ENCODE data around the gene ARPP21. TPM values are rescaled to one million over a fixed set of nuclear protein-coding genes. Genes with fewer than 3 reads are reported as not detected.

The ARPP21 gene
- polyA plus RNA-seq, 1 donor (not counting 4 experiments of a cell fraction or from before 2014, with no cell fraction given) = not detected

DNA sequence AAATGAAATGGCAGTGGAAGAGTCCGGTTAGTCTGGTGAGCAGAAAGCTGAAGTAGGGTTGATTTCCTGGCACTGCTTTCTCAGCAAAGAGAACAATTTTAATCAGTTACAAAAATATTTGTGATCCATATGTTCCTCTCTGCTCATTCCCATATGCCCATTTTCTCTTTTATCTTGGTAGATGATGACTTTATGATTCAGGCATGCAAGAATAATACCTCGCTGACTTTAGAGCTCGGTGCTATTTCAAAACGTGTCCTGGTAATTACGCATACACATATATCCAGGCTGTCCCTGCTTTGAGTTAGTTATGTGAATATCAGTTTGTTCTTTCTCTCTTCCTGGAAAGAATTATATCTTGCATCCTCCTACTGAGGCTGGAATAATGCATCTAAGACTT, 38.5 kb downstream of the ARPP21 start:
- H3K79me2 ChIP-seq (ENCODE audit: control insufficient read depth, insufficient read depth, low read length) = no peaks in the 10 kb centered on the region
- no peak overlapping the region for H3K4me2 ChIP-seq (ENCODE audit: control insufficient read depth, extremely low read depth, insufficient read depth, low read depth, low read length)
- no peak overlapping the region for H3K4me3 ChIP-seq (ENCODE audit: control insufficient read depth in 2 of 3, extremely low read depth in 1 of 3, insufficient read depth in 2 of 3, low read depth in 1 of 3, low read length in 3 of 3)
- no peaks in the 10 kb centered on the region for H3K36me3 ChIP-seq (ENCODE audit: control insufficient read depth in 2 of 2, extremely low read depth in 1 of 2, insufficient read depth in 2 of 2, low read length in 2 of 2)
- dilution Hi-C loops (cut with MboI; ENCODE audit: extremely low pct_ligation_motif_present, low sequenced_read_pairs) = no loop called here
- no peak overlapping the region for H3K27ac ChIP-seq (ENCODE audit: control insufficient read depth, insufficient read depth, low read length)
- H3K9ac ChIP-seq (ENCODE audit: control insufficient read depth, extremely low read depth, insufficient read depth, low read length) = no peak overlapping the region
- TF ChIP-seq, protein P1, sequence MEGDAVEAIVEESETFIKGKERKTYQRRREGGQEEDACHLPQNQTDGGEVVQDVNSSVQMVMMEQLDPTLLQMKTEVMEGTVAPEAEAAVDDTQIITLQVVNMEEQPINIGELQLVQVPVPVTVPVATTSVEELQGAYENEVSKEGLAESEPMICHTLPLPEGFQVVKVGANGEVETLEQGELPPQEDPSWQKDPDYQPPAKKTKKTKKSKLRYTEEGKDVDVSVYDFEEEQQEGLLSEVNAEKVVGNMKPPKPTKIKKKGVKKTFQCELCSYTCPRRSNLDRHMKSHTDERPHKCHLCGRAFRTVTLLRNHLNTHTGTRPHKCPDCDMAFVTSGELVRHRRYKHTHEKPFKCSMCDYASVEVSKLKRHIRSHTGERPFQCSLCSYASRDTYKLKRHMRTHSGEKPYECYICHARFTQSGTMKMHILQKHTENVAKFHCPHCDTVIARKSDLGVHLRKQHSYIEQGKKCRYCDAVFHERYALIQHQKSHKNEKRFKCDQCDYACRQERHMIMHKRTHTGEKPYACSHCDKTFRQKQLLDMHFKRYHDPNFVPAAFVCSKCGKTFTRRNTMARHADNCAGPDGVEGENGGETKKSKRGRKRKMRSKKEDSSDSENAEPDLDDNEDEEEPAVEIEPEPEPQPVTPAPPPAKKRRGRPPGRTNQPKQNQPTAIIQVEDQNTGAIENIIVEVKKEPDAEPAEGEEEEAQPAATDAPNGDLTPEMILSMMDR (optimal IDR thresholded peaks at IDR 0.05 in 1 of 3, IDR thresholded peaks at IDR 0.05 in 1 of 3, conservative IDR thresholded peaks at IDR 0.05 in 1 of 3; ENCODE audit: extremely low read depth in 1 of 3, insufficient read depth in 2 of 3, low read length in 3 of 3) = no peak
- TF ChIP-seq EZH2 (IDR thresholded peaks at IDR 0.05; ENCODE audit: low read length) = no peak
- no peaks in the 10 kb centered on the region for H3K27me3 ChIP-seq (ENCODE audit: control insufficient read depth, extremely low read depth, insufficient read depth, low read length)
- no peaks in the 10 kb centered on the region for H3K9me3 ChIP-seq (ENCODE audit: control insufficient read depth, low read depth, low read length)
- DNase-seq (ENCODE audit: low read depth, low spot score) (no peak), FAIRE-seq (no peak)
- no peaks in the 10 kb centered on the region for H3K9me1 ChIP-seq (ENCODE audit: control insufficient read depth, extremely low read depth, insufficient read depth, low read length)
- no peak overlapping the region for H2AFZ ChIP-seq (ENCODE audit: control insufficient read depth, low read length)
- no peaks in the 10 kb centered on the region for H3K4me1 ChIP-seq (ENCODE audit: control insufficient read depth, extremely low read depth, insufficient read depth, low read length)
- H4K20me1 ChIP-seq (ENCODE audit: control insufficient read depth, extremely low read depth, insufficient read depth, low read length) = no peaks in the 10 kb centered on the region

DNA sequence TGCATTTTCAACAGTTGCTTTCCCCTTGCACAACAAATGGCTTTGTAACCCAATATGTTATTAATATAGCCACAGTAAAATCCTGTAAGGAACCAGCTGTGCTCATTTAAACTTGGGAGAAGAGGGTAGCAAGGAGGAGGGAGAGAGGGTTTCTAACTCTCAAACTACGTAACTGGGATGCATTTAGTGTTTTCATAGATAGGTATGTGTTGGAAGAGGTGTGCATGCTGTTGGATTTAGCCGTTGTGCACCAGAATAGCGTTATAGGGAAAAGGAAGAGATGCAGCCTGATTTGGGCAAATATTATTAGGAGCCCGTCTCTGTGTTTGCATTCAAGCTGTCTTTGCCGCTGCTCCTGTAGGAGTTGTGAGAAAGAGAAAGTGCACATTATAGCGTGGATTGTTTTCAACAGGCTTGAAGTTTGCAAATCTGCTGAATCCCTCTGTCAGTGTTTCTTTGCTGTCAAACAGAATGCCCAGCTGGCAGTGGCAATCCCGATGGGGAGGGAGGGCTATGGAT, 39.4 kb downstream of the ARPP21 start:
- dilution Hi-C loops (cut with MboI; ENCODE audit: extremely low pct_ligation_motif_present, low sequenced_read_pairs) = no loop called here
- no peak overlapping the region for H2AFZ ChIP-seq (ENCODE audit: control insufficient read depth, low read length)

More for the DNA sequence above, 39.4 kb downstream of the ARPP21 start:
- H3K9me3 ChIP-seq (ENCODE audit: control insufficient read depth, low read depth, low read length) = no peaks in the 10 kb centered on the region
- no peak overlapping the region for H3K9ac ChIP-seq (ENCODE audit: control insufficient read depth, extremely low read depth, insufficient read depth, low read length)
- no peaks in the 10 kb centered on the region for H3K79me2 ChIP-seq (ENCODE audit: control insufficient read depth, insufficient read depth, low read length)
- H3K27ac ChIP-seq (ENCODE audit: control insufficient read depth, insufficient read depth, low read length) = no peak overlapping the region
- no peaks in the 10 kb centered on the region for H3K4me1 ChIP-seq (ENCODE audit: control insufficient read depth, extremely low read depth, insufficient read depth, low read length)
- H3K9me1 ChIP-seq (ENCODE audit: control insufficient read depth, extremely low read depth, insufficient read depth, low read length) = no peaks in the 10 kb centered on the region
- no peak for DNase-seq (ENCODE audit: low read depth, low spot score)
- H3K4me3 ChIP-seq (ENCODE audit: control insufficient read depth in 2 of 3, extremely low read depth in 1 of 3, insufficient read depth in 2 of 3, low read depth in 1 of 3, low read length in 3 of 3) = no peak overlapping the region
- H3K4me2 ChIP-seq (ENCODE audit: control insufficient read depth, extremely low read depth, insufficient read depth, low read depth, low read length) = no peak overlapping the region
- H3K36me3 ChIP-seq (ENCODE audit: control insufficient read depth in 2 of 2, extremely low read depth in 1 of 2, insufficient read depth in 2 of 2, low read length in 2 of 2) = no peaks in the 10 kb centered on the region
- TF ChIP-seq, protein P1 (optimal IDR thresholded peaks at IDR 0.05 in 1 of 3, IDR thresholded peaks at IDR 0.05 in 1 of 3, conservative IDR thresholded peaks at IDR 0.05 in 1 of 3; ENCODE audit: extremely low read depth in 1 of 3, insufficient read depth in 2 of 3, low read length in 3 of 3) = no peak
- no peak for TF ChIP-seq EZH2 (IDR thresholded peaks at IDR 0.05; ENCODE audit: low read length)
- FAIRE-seq = no peak
- H4K20me1 ChIP-seq (ENCODE audit: control insufficient read depth, extremely low read depth, insufficient read depth, low read length) = no peaks in the 10 kb centered on the region
- no peaks in the 10 kb centered on the region for H3K27me3 ChIP-seq (ENCODE audit: control insufficient read depth, extremely low read depth, insufficient read depth, low read length)
